Esophagus squamous epithelium (tissue), 4 donors: ENCODE results near the gene IKBKG.

Source experiments
- CTCF ChIP-seq, 6 experiments: fragments of 450-650 bp in 4 of 6; fragments of 200-600 bp in 2 of 6; sonication (generic) in 2 of 6; IDR thresholded peaks; one replicate each; pipeline ENCODE4 v1.5.1; 2016 to 2019; ENCODE audit warnings: antibody characterized with exemption in 6 of 6, mild to moderate bottlenecking in 4 of 6, moderate library complexity in 4 of 6
- POLR2A ChIP-seq, 4 donors: fragments of 450-650 bp; IDR thresholded peaks; one replicate each; pipeline ENCODE4 v1.6.1; 2017; ENCODE audit warnings: antibody characterized with exemption in 4 of 4, mild to moderate bottlenecking in 4 of 4, moderate library complexity in 3 of 4

GRCh38 chrX:154549766-154550165, 2.3 kb downstream of the IKBKG start:
- TF ChIP-seq POLR2A (IDR thresholded peaks at IDR 0.05) (no peak), CTCF (IDR thresholded peaks at IDR 0.05) (no peak)
